GM21825 (cell line): ENCODE data around the gene UBA5.
"Not testable (repeated sequence)": the region's sequence is repeated elsewhere in the genome, so short reads cannot be mapped to it uniquely, and the experiment has no call there.

Experiments used
- ATAC-seq: cut with Tn5 transposase; IDR thresholded peaks from one replicate; pipeline ENCODE4 v1.9.1; 2021; ENCODE audit warnings: mild to moderate bottlenecking, moderate library complexity; ENCODE audit not compliant: unreplicated experiment

UBA5 gene

DNA sequence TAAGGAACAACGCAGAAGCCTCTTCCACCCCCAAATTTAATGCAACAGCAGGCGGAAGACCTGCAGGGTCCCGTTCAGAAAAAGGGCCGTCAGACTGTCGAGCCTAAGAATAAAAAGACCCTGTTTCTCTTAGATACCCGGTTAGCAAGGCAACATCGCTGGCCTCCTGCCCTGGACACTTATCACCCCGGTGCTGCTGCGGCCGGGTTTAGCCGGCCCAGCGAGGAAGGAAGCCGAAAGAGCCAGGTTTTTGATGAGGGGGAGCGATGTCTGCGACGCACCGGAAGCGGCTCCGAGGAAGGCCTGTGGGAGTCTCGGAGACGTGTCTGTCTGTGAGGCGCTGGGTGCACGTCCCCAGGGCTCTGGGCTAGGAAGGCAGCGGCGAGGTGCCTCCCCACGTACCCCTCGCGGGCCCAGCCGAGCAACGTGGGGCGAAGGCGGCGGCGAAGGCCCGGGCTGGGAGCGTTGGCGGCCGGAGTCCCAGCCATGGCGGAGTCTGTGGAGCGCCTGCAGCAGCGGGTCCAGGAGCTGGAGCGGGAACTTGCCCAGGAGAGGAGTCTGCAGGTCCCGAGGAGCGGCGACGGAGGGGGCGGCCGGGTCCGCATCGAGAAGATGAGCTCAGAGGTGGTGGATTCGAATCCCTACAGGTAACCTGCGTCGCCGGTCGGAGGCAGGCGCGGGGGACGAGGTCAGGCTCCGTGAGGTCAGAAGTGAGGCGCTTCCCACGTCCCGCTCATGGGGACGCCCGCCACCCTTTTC is at the start of gene UBA5:
Gene UBA5, plus strand, starts transcription at position 278 of the 759 bp plus-strand sequence. Its CDS starts 209 bp downstream, at position 487.
- ATAC-seq = peak; percentile 73

- ATAC-seq = not testable (repeated sequence)
Measured at GRCh38 chr3:132615301-132615700, 44.8 kb upstream of the UBA5 start.

- no peak for ATAC-seq
Measured at GRCh38 chr3:132615881-132616280, 44.2 kb upstream of the UBA5 start.

- ATAC-seq = no peak
Measured at GRCh38 chr3:132616780-132617179, 43.3 kb upstream of the UBA5 start.

DNA sequence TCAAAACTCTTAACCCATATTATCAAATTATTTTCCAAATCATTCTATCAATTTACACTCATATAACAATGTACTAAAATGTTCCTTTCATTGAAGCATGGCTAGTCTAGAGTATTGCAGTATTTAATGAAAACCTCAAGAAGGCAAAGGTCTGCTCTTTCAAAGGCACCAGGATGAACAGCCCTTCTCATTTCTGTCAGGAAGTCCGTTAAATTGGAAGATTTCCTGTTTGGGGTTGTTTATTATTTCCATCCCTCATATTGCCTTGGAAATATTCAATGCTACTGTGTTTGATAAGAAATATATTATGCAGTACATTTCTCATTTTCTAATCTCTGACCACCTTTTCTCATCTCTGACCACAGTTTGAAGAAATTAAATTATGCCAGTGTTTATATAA is 38.0 kb upstream of the UBA5 start:
- ATAC-seq = no peak

- no peak for ATAC-seq
Measured at GRCh38 chr3:132622761-132623160, 37.4 kb upstream of the UBA5 start.

DNA sequence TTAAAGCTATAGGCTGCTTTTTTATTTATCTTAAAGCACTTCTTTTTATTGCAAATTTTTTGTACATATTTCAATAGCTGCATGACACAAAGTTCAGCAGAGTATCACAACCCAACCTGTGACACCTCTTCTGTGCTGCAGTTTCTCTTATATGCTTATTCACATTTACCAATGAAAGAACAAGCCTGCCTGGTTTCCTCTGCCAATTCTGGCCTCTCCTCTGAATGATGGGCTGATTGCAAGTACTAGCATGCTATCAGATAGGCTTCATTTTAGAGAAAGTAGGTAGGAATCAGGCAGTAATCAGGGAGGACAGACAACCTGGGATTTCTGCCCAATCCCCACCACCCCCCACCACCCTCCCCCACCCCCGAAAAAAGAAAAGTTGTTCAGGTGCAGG is 36.5 kb upstream of the UBA5 start:
- no peak for ATAC-seq

- no peak for ATAC-seq
Measured at GRCh38 chr3:132624790-132625189, 35.3 kb upstream of the UBA5 start.

- ATAC-seq = peak; percentile 71
Measured at GRCh38 chr3:132625613-132626012, 34.5 kb upstream of the UBA5 start.

- no peak for ATAC-seq
Measured at GRCh38 chr3:132626955-132627354, 33.2 kb upstream of the UBA5 start.

GRCh38 chr3:132628157-132628556 is 32.0 kb upstream of the UBA5 start:
- no peak for ATAC-seq

- no peak for ATAC-seq
Measured at GRCh38 chr3:132629928-132630327, 30.2 kb upstream of the UBA5 start.

- ATAC-seq = no peak
Measured at GRCh38 chr3:132630612-132631011, 29.5 kb upstream of the UBA5 start.

DNA sequence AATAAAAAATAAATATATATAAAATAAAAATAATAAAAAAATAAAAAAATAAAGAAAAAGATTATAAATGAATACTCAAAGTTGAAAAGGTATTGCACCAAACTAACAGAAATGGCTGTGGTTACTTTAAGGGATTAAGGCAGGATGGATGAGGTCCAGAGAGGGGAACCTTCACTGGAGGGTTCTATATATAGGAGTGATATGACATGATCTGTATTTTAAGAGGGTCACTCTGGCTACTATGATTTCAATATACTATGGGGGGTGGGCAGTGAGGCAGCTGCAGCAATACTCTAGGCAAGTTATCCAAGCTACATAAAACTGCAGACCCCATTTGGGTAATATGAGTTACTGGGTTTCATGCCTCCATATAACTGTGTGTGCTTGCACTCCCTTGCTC is 25.1 kb upstream of the UBA5 start:
- ATAC-seq = no peak

DNA sequence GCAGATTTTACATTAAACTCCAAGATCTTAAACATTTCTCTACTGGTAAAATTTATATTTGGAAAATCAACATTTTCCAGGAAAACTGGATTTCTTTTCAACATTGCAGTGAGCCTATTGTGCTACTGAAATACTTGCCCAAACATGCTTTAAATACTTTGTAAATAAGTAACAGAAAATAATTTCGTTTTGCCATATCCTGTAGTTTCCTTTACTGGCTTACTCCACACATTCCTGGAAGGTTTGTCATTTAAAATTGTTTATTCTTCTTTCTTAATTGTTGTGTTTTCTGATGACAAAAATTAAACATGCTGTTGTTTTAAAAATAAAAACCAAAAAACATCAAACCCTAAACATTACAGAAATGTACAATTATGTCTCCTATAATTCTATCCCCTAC is 22.5 kb upstream of the UBA5 start:
- no peak for ATAC-seq

- no peak for ATAC-seq
Measured at GRCh38 chr3:132638706-132639105, 21.4 kb upstream of the UBA5 start.

DNA sequence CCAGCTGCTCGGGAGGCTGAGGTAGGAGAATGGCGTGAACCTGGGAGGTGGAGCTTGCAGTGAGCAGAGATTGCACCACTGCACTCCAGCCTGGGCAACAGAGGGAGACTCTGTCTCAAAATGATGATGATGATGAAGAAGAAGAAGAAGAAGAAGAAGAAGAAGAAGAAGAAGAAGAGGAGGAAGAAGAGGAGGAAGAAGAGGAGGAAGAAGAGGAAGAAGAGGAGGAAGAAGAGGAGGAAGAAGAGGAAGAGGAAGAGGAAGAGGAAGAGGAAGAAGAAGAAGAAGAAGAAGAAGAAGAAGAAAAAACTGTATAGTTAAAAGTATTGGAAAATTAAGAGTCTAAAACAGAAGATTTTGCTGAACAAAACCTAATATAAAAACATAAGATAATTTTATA is 18.7 kb upstream of the UBA5 start:
- not testable (repeated sequence) for ATAC-seq

- no peak for ATAC-seq
Measured at GRCh38 chr3:132641837-132642538, 18.1 kb upstream of the UBA5 start.

DNA sequence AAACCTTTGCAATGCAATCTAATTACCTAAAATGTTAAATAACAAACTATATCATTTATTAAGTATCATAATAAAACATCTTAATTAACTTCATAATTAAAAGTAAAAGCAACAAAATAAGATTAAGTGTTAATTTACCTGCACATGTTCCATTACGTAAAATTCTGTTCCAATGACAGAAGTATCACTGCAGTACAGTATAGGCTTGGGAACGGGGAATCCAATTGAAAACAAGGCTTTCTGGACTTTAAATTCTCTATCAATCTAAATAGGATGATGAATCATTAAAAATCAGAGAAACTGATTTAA is 17.6 kb upstream of the UBA5 start:
- no peak for ATAC-seq

DNA sequence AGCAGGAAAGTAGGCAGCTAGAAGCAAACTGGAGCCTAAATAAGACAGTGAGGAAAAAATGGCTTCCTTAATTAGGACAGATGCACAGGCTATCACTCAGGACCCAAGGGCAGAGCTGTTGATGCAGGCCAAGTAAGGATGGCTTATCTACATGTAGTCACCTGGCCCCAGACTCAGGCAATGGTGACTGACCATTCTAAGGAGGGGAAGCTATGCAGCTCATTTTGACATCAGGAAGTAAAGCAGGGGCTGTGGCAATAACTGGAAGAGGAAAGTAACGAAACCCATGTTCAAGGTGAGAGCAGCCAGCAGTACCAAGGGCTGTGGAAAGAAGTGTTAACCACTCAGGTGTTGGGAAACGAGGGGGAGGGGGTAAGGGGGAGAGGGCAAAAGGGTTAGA is 16.8 kb upstream of the UBA5 start:
- ATAC-seq = no peak

- no peak for ATAC-seq
Measured at GRCh38 chr3:132645058-132645457, 15.1 kb upstream of the UBA5 start.

- no peak for ATAC-seq
Measured at GRCh38 chr3:132650153-132650552, 10.0 kb upstream of the UBA5 start.
